Liver (tissue), 3 donors: ENCODE measurements around the gene THEM5.

Experiments
- CTCF ChIP-seq: fragments of 150-350 bp; IDR thresholded peaks from 2 replicates; pipeline ENCODE4 v1.5.1; 2017; ENCODE audit warnings: improper control_type of control experiment, low read depth, low read length; ENCODE audit not compliant: missing input control
- FOXA1 ChIP-seq: IDR thresholded peaks from 2 replicates; pipeline ENCODE4 v1.6.1; 2016; ENCODE audit warnings: antibody characterized with exemption
- MAX ChIP-seq: IDR thresholded peaks from 2 replicates; pipeline ENCODE4 v1.6.1; 2016; ENCODE audit warnings: antibody characterized with exemption
- REST ChIP-seq: IDR thresholded peaks from 2 replicates; pipeline ENCODE4 v1.6.1; 2016; ENCODE audit warnings: antibody characterized with exemption, mild to moderate bottlenecking
- TAF1 ChIP-seq: conservative IDR thresholded peaks from 2 replicates; pipeline ENCODE4 v1.6.1; 2016; ENCODE audit warnings: antibody characterized with exemption, mild to moderate bottlenecking
- ZBTB33 ChIP-seq: IDR thresholded peaks from 2 replicates; pipeline ENCODE4 v1.6.1; 2016; ENCODE audit warnings: antibody characterized with exemption
- donor health status: healthy.
- donor health status: healthy.

- TF ChIP-seq MAX: no peak
- TF ChIP-seq ZBTB33: no peak
- no peak for TF ChIP-seq CTCF
- no peak for TF ChIP-seq REST
- TF ChIP-seq FOXA1: no peak
- TF ChIP-seq TAF1: no peak
Measured at GRCh38 chr1:151803164-151803563, 50.3 kb downstream of the THEM5 start.
